H1 (cell line): ENCODE data around the gene CPM. TPM values are rescaled to one million over a fixed set of nuclear protein-coding genes. Genes with fewer than 3 reads are reported as not detected.
A peak's percentile ranks its signal among the peaks of the same experiment; 100 is the strongest.

Experiments
- CTCF ChIA-PET: fragments of 300-600 bp; sonication (Branson Sonifier 250); formaldehyde crosslinking; loops from one replicate; lab custom pipeline; 2021; ENCODE audit not compliant: partially characterized antibody; lab: Charles Lee
- POLR2A ChIA-PET: fragments of 300-600 bp; sonication (Branson Sonifier 250); formaldehyde crosslinking; loops from one replicate; lab custom pipeline; 2021; ENCODE audit warnings: inconsistent platforms; ENCODE audit not compliant: partially characterized antibody; lab: Charles Lee
- DNase-seq, 2 experiments: peaks; one replicate each; pipeline versions ENCODE4 v3.0.0 to v3.0.0-alpha.2; 2010 to 2022; ENCODE audit warnings: low spot score in 2 of 2, low read depth in 1 of 2, mixed read lengths in 1 of 2
- FAIRE-seq: peaks from 2 replicates; lab custom pipeline; 2011; peaks lifted over from hg19 to GRCh38; lab: Jason Lieb, UNC
- H2AFZ ChIP-seq: 2 replicates; pipeline ENCODE4 v1.8.1; 2012; ENCODE audit warnings: low read length, inconsistent platforms
- H2AK5ac ChIP-seq: 2 replicates; pipeline ENCODE4 v1.6.1; 2013; ENCODE audit warnings: low read depth, low read length
- H2BK120ac ChIP-seq: replicated peaks from 2 replicates; pipeline ENCODE3; 2013; ENCODE audit warnings: low read depth, low read length, inconsistent platforms
- H2BK12ac ChIP-seq: 2 replicates; pipeline ENCODE4 v1.6.1; 2013; ENCODE audit warnings: low read depth, low read length
- H2BK15ac ChIP-seq: 2 replicates; pipeline ENCODE4 v1.6.1; 2013; ENCODE audit warnings: low read length
- H2BK20ac ChIP-seq: 2 replicates; pipeline ENCODE4 v1.6.1; 2013; ENCODE audit warnings: low read length
- H2BK5ac ChIP-seq: 2 replicates; pipeline ENCODE4 v1.6.1; 2013; ENCODE audit warnings: low read depth, low read length
- H3K14ac ChIP-seq: 2 replicates; pipeline ENCODE4 v1.6.1; 2013; ENCODE audit warnings: inconsistent platforms; ENCODE audit not compliant: insufficient read length
- H3K18ac ChIP-seq: 2 replicates; pipeline ENCODE4 v1.6.1; 2013; ENCODE audit warnings: low read length; ENCODE audit errors: extremely low read depth
- H3K23ac ChIP-seq: 2 replicates; pipeline ENCODE4 v1.6.1; 2013; ENCODE audit warnings: inconsistent platforms; ENCODE audit not compliant: insufficient read length
- H3K23me2 ChIP-seq: 2 replicates; pipeline ENCODE4 v1.6.1; 2013; ENCODE audit warnings: low read depth, low read length
- H3K27ac ChIP-seq: 2 replicates; pipeline ENCODE4 v1.6.1; 2011; ENCODE audit warnings: low read depth, low read length, inconsistent platforms
- H3K27me3 ChIP-seq, 4 experiments: replicated peaks in 1 of 4; 1 replicate in 1 of 4; 2 replicates in 3 of 4; pipeline versions ENCODE4 v1.6.1 to v1.8.1; 2011 to 2013; ENCODE audit warnings: low read length in 3 of 4, mild to moderate bottlenecking in 3 of 4, inconsistent platforms in 2 of 4, mixed read lengths in 2 of 4, moderate library complexity in 1 of 4; ENCODE audit not compliant: control insufficient read depth in 3 of 4, insufficient read depth in 3 of 4; ENCODE audit errors: extremely low read depth in 1 of 4
- H3K36me3 ChIP-seq, 4 experiments: 2 replicates each; pipeline versions ENCODE4 v1.6.1 to v1.8.1; 2011 to 2013; ENCODE audit warnings: mild to moderate bottlenecking in 4 of 4, low read length in 3 of 4, moderate library complexity in 2 of 4, control low read depth in 1 of 4, inconsistent platforms in 1 of 4; ENCODE audit not compliant: insufficient read depth in 4 of 4, control insufficient read depth in 2 of 4
- H3K4ac ChIP-seq: replicated peaks from 2 replicates; pipeline ENCODE3; 2013; ENCODE audit warnings: low read length, low read depth, mixed read lengths, inconsistent platforms; ENCODE audit not compliant: insufficient read length
- H3K4me1 ChIP-seq, 4 experiments: replicated peaks in 1 of 4; 1 replicate in 1 of 4; 2 replicates in 3 of 4; pipeline versions ENCODE4 v1.6.1 to v1.8.1; 2011 to 2013; ENCODE audit warnings: low read length in 3 of 4, inconsistent platforms in 2 of 4, mixed read lengths in 1 of 4; ENCODE audit not compliant: insufficient read depth in 4 of 4, control insufficient read depth in 3 of 4
- H3K4me2 ChIP-seq, 2 experiments: 2 replicates each; pipeline versions ENCODE4 v1.6.1 to v1.8.1; 2011 to 2013; ENCODE audit warnings: low read depth in 2 of 2, low read length in 2 of 2, control low read depth in 1 of 2, inconsistent platforms in 1 of 2, mild to moderate bottlenecking in 1 of 2; ENCODE audit not compliant: insufficient read depth in 1 of 2
- H3K4me3 ChIP-seq, 4 experiments: fragments of 200-600, 300-600 bp in 1 of 4; sonication (generic), shearing (Covaris generic), sonication (Bioruptor Twin) in 1 of 4; 2 replicates each; pipeline versions ENCODE4 v1.5.1 to v1.8.1; 2011 to 2016; ENCODE audit warnings: low read length in 4 of 4, low read depth in 3 of 4, control low read depth in 2 of 4, inconsistent platforms in 2 of 4, mild to moderate bottlenecking in 2 of 4, mixed read lengths in 1 of 4, moderate library complexity in 1 of 4; ENCODE audit not compliant: insufficient read depth in 2 of 4; ENCODE audit errors: extremely low read depth in 1 of 4
- H3K56ac ChIP-seq: replicated peaks from 2 replicates; pipeline ENCODE3; 2013; ENCODE audit warnings: low read depth, mild to moderate bottlenecking, mixed read lengths, low read length, inconsistent platforms; ENCODE audit not compliant: insufficient read length
- H3K79me1 ChIP-seq: 2 replicates; pipeline ENCODE4 v1.6.1; 2013; ENCODE audit warnings: low read depth, low read length, control low read depth
- H3K79me2 ChIP-seq, 2 experiments: 2 replicates each; pipeline versions ENCODE4 v1.6.1 to v1.8.1; 2012 to 2013; ENCODE audit warnings: low read length in 2 of 2, mild to moderate bottlenecking in 2 of 2, inconsistent platforms in 1 of 2; ENCODE audit not compliant: insufficient read depth in 2 of 2, control insufficient read depth in 1 of 2
- H3K9ac ChIP-seq, 4 experiments: replicated peaks in 1 of 4; 1 replicate in 1 of 4; 2 replicates in 3 of 4; pipeline versions ENCODE4 v1.6.1 to v1.8.1; 2011 to 2013; ENCODE audit warnings: low read depth in 3 of 4, low read length in 3 of 4, control low read depth in 2 of 4, mild to moderate bottlenecking in 2 of 4, moderate library complexity in 2 of 4, inconsistent platforms in 1 of 4; ENCODE audit errors: extremely low read depth in 1 of 4
- H3K9me3 ChIP-seq, 2 experiments: 2 replicates each; pipeline versions ENCODE4 v1.6.1 to v1.8.1; 2012 to 2013; ENCODE audit warnings: mild to moderate bottlenecking in 2 of 2, moderate library complexity in 2 of 2, control low read depth in 1 of 2, inconsistent platforms in 1 of 2, low read depth in 1 of 2, low read length in 1 of 2, mixed read lengths in 1 of 2; ENCODE audit not compliant: insufficient read depth in 2 of 2
- H4K20me1 ChIP-seq, 2 experiments: replicated peaks in 1 of 2; 2 replicates each; pipeline versions ENCODE3 to v1.8.1; 2011 to 2013; ENCODE audit warnings: inconsistent platforms in 2 of 2, low read length in 2 of 2, mild to moderate bottlenecking in 1 of 2; ENCODE audit not compliant: insufficient read depth in 2 of 2, control insufficient read depth in 1 of 2
- H4K5ac ChIP-seq: 2 replicates; pipeline ENCODE4 v1.6.1; 2013; ENCODE audit warnings: low read length, low read depth, mixed read lengths, inconsistent platforms; ENCODE audit not compliant: insufficient read length
- H4K8ac ChIP-seq: 2 replicates; pipeline ENCODE4 v1.8.0; 2013; ENCODE audit warnings: mild to moderate bottlenecking, moderate library complexity, low read length, inconsistent platforms; ENCODE audit not compliant: insufficient read depth; ENCODE audit errors: extremely low read depth
- H4K91ac ChIP-seq: replicated peaks from 2 replicates; pipeline ENCODE3; 2013; ENCODE audit warnings: low read length, mixed read lengths, inconsistent platforms; ENCODE audit not compliant: insufficient read length
- EP300 ChIP-seq, 2 experiments: IDR thresholded peaks; 1 replicate in 1 of 2; 2 replicates in 1 of 2; pipeline ENCODE4 v1.6.1; 2011 to 2012; ENCODE audit warnings: low read depth in 2 of 2, low read length in 2 of 2, mild to moderate bottlenecking in 2 of 2, borderline replicate concordance in 1 of 2, inconsistent platforms in 1 of 2, moderate library complexity in 1 of 2
- HDAC6 ChIP-seq: IDR thresholded peaks from one replicate; pipeline ENCODE4 v1.7.1; 2012; ENCODE audit warnings: low read depth, mild to moderate bottlenecking, inconsistent platforms, low read length, moderate library complexity
- MAX ChIP-seq: IDR thresholded peaks from 2 replicates; pipeline ENCODE4 v1.6.1; 2012; ENCODE audit warnings: inconsistent platforms
- POLR2A ChIP-seq, 2 experiments: IDR thresholded peaks; 1 replicate in 1 of 2; 2 replicates in 1 of 2; pipeline ENCODE4 v1.6.1; 2011; ENCODE audit warnings: low read depth in 2 of 2, low read length in 2 of 2, mild to moderate bottlenecking in 2 of 2; ENCODE audit errors: control extremely low read depth in 1 of 2
- RAD21 ChIP-seq, 2 experiments: IDR thresholded peaks in 1 of 2; conservative IDR thresholded peaks in 1 of 2; 2 replicates each; pipeline ENCODE4 v1.6.1; 2011; ENCODE audit warnings: low read depth in 2 of 2, low read length in 2 of 2, improper control_type of control experiment in 1 of 2, inconsistent platforms in 1 of 2, mild to moderate bottlenecking in 1 of 2, moderate library complexity in 1 of 2
- RNF2 ChIP-seq: fragments of 200-900, 300-1000 bp; sonication (generic); IDR thresholded peaks from 2 replicates; pipeline ENCODE4 v1.7.1; 2016; ENCODE audit warnings: borderline replicate concordance, low read depth, mild to moderate bottlenecking, antibody characterized with exemption, low read length; ENCODE audit not compliant: poor library complexity, severe bottlenecking; ENCODE audit errors: missing control alignments
- SAP30 ChIP-seq: fragments of 300-600 bp; sonication (generic); IDR thresholded peaks from 2 replicates; pipeline ENCODE4 v1.7.1; 2012; ENCODE audit warnings: low read length, moderate library complexity, mild to moderate bottlenecking, inconsistent platforms; ENCODE audit not compliant: insufficient read depth, insufficient replicate concordance
- SP1 ChIP-seq: IDR thresholded peaks from 2 replicates; pipeline ENCODE4 v1.6.1; 2011; ENCODE audit warnings: low read depth, low read length
- USF2 ChIP-seq: IDR thresholded peaks from 2 replicates; pipeline ENCODE4 v1.6.1; 2011; ENCODE audit warnings: low read length, improper control_type of control experiment
- ZNF274 ChIP-seq: IDR thresholded peaks from 2 replicates; pipeline ENCODE4 v1.7.0; 2012; ENCODE audit warnings: low read length, borderline replicate concordance; ENCODE audit errors: extremely low read depth
- WGBS, 2 experiments: shearing (Covaris generic) in 1 of 2; methylation state at CpG; one replicate each; pipeline versions ENCODE4 v1.1.6 to v1.1.7; 2013 to 2015; ENCODE audit warnings: low lambda C conversion rate in 2 of 2, mixed read lengths in 2 of 2, inconsistent platforms in 1 of 2, low coverage in 1 of 2, missing lambda C conversion rate in 1 of 2; ENCODE audit not compliant: insufficient replicate concordance in 2 of 2, insufficient coverage in 1 of 2, insufficient read length in 1 of 2; ENCODE audit errors: extremely low coverage in 1 of 2, missing lambda C conversion rate in 1 of 2; 5-methylcytosine and 5-hydroxymethylcytosine counted together
- polyA plus RNA-seq, 7 experiments: library from polyadenylated mRNA; depleted of rRNA in 3 of 7; stranded (reverse) in 5 of 7; unstranded in 2 of 7; fragments of >200 nt in 5 of 7; fragments of 200-250 nt in 2 of 7; gene quantifications; 1 replicate in 5 of 7; 2 replicates in 1 of 7; 4 replicates in 1 of 7; pipeline versions ENCODE4 v1.2.1 to v1.2.3, GENCODE V29; 2011 to 2013; ENCODE audit warnings: missing spikeins in 2 of 7, mixed read lengths in 2 of 7
- total RNA-seq: library from RNA; stranded (reverse); fragmentation: NEBNext Ultra II Directional; extraction: Animal tissue kit (Norgen Biotek cat#: 25700); gene quantifications from 2 replicates; pipeline ENCODE4 v1.2.1, GENCODE V29; 2021

The CPM gene
- total and polyA plus RNA-seq, 2 of the 8 experiments (the other 6 are each of a cell fraction or from before 2014, with no cell fraction given) = 0.33 to 3.1 TPM

GRCh38 chr12:68812553-68813241 lies 120.3 kb downstream of the CPM start:
- peaks cover 1 to 7% of the 10 kb centered on the region in 2 experiments for H4K20me1 ChIP-seq
- H3K9me3 ChIP-seq = no peaks in the 10 kb centered on the region
- no peak overlapping the region for H3K27ac ChIP-seq
- H4K8ac ChIP-seq = no peak overlapping the region
- H3K9ac ChIP-seq = no peak overlapping the region
- H3K18ac ChIP-seq = no peak overlapping the region
- no peak overlapping the region for H4K91ac ChIP-seq
- DNase-seq (no peak), FAIRE-seq (no peak)
- WGBS, 2 experiments = 92% methylated on average over 1 of the region's 1 CpG; no CpG with 5 or more reads in 1 of the 2 experiments
- H4K5ac ChIP-seq = no peak overlapping the region
- H3K79me1 ChIP-seq = no peaks in the 10 kb centered on the region; the same call in 1 of the 2 replicates
- H3K4me2 ChIP-seq = peak overlapping the region in 1 of 2 experiments; percentile 12; a peak in 1 of 4 replicates
- H3K23me2 ChIP-seq = peaks cover 2% of the 10 kb centered on the region
- ChIA-PET CTCF (interaction anchor here (1.2 to 3.7 kb wide), 3 partner anchors 18 to 32 kb away, joined by 3 to 29 read pairs (median 5); no protein-coding TSS in a partner anchor), POLR2A (interaction anchor here (0.5 to 3.1 kb wide), 20 partner anchors 10 to 719 kb away, joined by 3 to 23 read pairs (median 3); partner anchors contain the start of gene SLC35E3)
- H2AK5ac ChIP-seq = no peak overlapping the region
- no peak overlapping the region for H2BK20ac ChIP-seq
- H2BK12ac ChIP-seq = no peak overlapping the region
- no peak overlapping the region for H3K4me3 ChIP-seq
- no peak overlapping the region for H2BK120ac ChIP-seq
- H2BK5ac ChIP-seq = no peak overlapping the region
- H3K56ac ChIP-seq = no peak overlapping the region
- no peak overlapping the region for H3K14ac ChIP-seq
- no peak overlapping the region for H2BK15ac ChIP-seq
- peaks cover 4 to 80% of the 10 kb centered on the region in 2 experiments for H3K79me2 ChIP-seq
- H3K36me3 ChIP-seq = peaks cover 9 to 74% (median 40%) of the 10 kb centered on the region in 4 experiments
- H2AFZ ChIP-seq = no peak overlapping the region
- H3K27me3 ChIP-seq = no peaks in the 10 kb centered on the region
- H3K23ac ChIP-seq = no peak overlapping the region
- no peak overlapping the region for H3K4ac ChIP-seq
- no peaks in the 10 kb centered on the region for H3K4me1 ChIP-seq
- TF ChIP-seq RAD21 (IDR thresholded peaks at IDR 0.05 in 1 of 2, conservative IDR thresholded peaks at IDR 0.05 in 1 of 2; ENCODE audit: low read depth in 2 of 2, low read length in 2 of 2) = no peak
- TF ChIP-seq EP300 (IDR thresholded peaks at IDR 0.05; ENCODE audit: borderline replicate concordance in 1 of 2, low read depth in 2 of 2, low read length in 2 of 2) = no peak
- TF ChIP-seq RNF2 = no peak
- TF ChIP-seq SP1 = no peak
- TF ChIP-seq ZNF274 = no peak
- TF ChIP-seq HDAC6 = no peak
- TF ChIP-seq USF2 = no peak
- no peak for TF ChIP-seq SAP30
- no peak for TF ChIP-seq POLR2A (IDR thresholded peaks at IDR 0.05; ENCODE audit: control extremely low read depth in 1 of 2, low read depth in 2 of 2, low read length in 2 of 2)
- TF ChIP-seq MAX = no peak
